ENCODE results near the gene TINCR.

DNA sequence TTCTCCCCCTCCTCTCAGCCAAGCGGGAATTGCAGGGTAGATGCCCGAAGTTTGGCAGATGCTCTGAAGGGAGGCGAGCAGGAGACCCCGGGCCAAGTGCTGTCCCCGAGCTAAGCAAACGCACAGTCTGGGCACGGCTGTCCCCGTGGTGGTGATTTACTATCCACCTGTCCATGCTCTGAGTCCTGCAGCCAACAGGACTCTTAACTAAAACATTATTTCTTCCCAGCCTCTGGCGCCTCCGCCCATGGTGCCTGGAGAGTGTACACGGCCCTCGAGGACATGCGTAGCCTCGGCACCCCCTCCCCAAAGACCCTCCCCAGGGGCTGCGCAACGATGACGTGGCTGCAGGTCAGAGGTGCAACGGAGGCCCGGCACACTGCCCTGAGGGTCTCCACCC, 7.6 kb downstream of the TINCR start:
- TF ChIP-seq POLR2A (IDR thresholded peaks at IDR 0.05) (no peak), POLR2AphosphoS5 (IDR thresholded peaks at IDR 0.05) (no peak)
- TF ChIP-seq, protein P1, sequence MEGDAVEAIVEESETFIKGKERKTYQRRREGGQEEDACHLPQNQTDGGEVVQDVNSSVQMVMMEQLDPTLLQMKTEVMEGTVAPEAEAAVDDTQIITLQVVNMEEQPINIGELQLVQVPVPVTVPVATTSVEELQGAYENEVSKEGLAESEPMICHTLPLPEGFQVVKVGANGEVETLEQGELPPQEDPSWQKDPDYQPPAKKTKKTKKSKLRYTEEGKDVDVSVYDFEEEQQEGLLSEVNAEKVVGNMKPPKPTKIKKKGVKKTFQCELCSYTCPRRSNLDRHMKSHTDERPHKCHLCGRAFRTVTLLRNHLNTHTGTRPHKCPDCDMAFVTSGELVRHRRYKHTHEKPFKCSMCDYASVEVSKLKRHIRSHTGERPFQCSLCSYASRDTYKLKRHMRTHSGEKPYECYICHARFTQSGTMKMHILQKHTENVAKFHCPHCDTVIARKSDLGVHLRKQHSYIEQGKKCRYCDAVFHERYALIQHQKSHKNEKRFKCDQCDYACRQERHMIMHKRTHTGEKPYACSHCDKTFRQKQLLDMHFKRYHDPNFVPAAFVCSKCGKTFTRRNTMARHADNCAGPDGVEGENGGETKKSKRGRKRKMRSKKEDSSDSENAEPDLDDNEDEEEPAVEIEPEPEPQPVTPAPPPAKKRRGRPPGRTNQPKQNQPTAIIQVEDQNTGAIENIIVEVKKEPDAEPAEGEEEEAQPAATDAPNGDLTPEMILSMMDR (IDR thresholded peaks at IDR 0.05) = no peak

Data from gastroesophageal sphincter (tissue), 3 donors.